ENCODE results near the gene FAM168A.

FAM168A gene

GRCh38 chr11:73469401-73469800 lies 128.5 kb downstream of the FAM168A start:
- Histone ChIP-seq H3K27me3 (ENCODE audit: low read length) (no peaks in the 10 kb centered on the region), H3F3A (ENCODE audit: insufficient read depth) (no peaks in the 10 kb centered on the region), H3K27ac (ENCODE audit: low read depth, low read length) (no peak overlapping the region)

GRCh38 chr11:73468590-73469161 lies 129.2 kb downstream of the FAM168A start:
- no peaks in the 10 kb centered on the region for H3K36me3 ChIP-seq (ENCODE audit: low read length)
- H3K4me2 ChIP-seq (ENCODE audit: low read depth, low read length, poor library complexity, severe bottlenecking): no peak overlapping the region
- H3K9ac ChIP-seq (ENCODE audit: low read length): no peak overlapping the region
- H3F3A ChIP-seq (ENCODE audit: insufficient read depth): no peaks in the 10 kb centered on the region
- no peak overlapping the region for H3K27ac ChIP-seq (ENCODE audit: low read depth, low read length)
- no peak for TF ChIP-seq EZH2phosphoT487 (conservative IDR thresholded peaks at IDR 0.05; ENCODE audit: low read length)
- no peak for TF ChIP-seq CTCF (IDR thresholded peaks at IDR 0.05; ENCODE audit: insufficient read depth, low read length, poor library complexity, severe bottlenecking)
- H3K4me3 ChIP-seq (ENCODE audit: insufficient read depth, low read length, poor library complexity, severe bottlenecking): no peak overlapping the region
- H3K9me2 ChIP-seq (replicated peaks; ENCODE audit: insufficient read depth, low read length): no peaks in the 10 kb centered on the region
- no peaks in the 10 kb centered on the region for H3K27me3 ChIP-seq (ENCODE audit: low read length)
- H3K79me2 ChIP-seq (ENCODE audit: insufficient read depth, low read length): no peaks in the 10 kb centered on the region
- no peak overlapping the region for H2AFZ ChIP-seq (ENCODE audit: low read depth, low read length, severe bottlenecking)
- H3K9me3 ChIP-seq (ENCODE audit: insufficient read depth, low read length): no peaks in the 10 kb centered on the region
- no peaks in the 10 kb centered on the region for H4K20me1 ChIP-seq (ENCODE audit: low read depth, low read length)

More at GRCh38 chr11:73469401-73469800, 128.5 kb downstream of the FAM168A start:
- TF ChIP-seq EZH2phosphoT487 (conservative IDR thresholded peaks at IDR 0.05; ENCODE audit: low read length): no peak
- no peak for TF ChIP-seq CTCF (IDR thresholded peaks at IDR 0.05; ENCODE audit: insufficient read depth, low read length, poor library complexity, severe bottlenecking)
- Histone ChIP-seq H3K4me2 (ENCODE audit: low read depth, low read length, poor library complexity, severe bottlenecking) (no peak overlapping the region), H2AFZ (ENCODE audit: low read depth, low read length, severe bottlenecking) (no peak overlapping the region), H3K79me2 (ENCODE audit: insufficient read depth, low read length) (no peaks in the 10 kb centered on the region), H3K36me3 (ENCODE audit: low read length) (no peaks in the 10 kb centered on the region), H3K9ac (ENCODE audit: low read length) (no peak overlapping the region), H3K4me3 (ENCODE audit: insufficient read depth, low read length, poor library complexity, severe bottlenecking) (no peak overlapping the region), H3K9me3 (ENCODE audit: insufficient read depth, low read length) (no peaks in the 10 kb centered on the region), H3K9me2 (replicated peaks; ENCODE audit: insufficient read depth, low read length) (no peaks in the 10 kb centered on the region), H4K20me1 (ENCODE audit: low read depth, low read length) (no peaks in the 10 kb centered on the region)

- no peaks in the 10 kb centered on the region for H3K36me3 ChIP-seq (ENCODE audit: low read length)
- no peak overlapping the region for H3K4me3 ChIP-seq (ENCODE audit: insufficient read depth, low read length, poor library complexity, severe bottlenecking)
- H3K9ac ChIP-seq (ENCODE audit: low read length): no peak overlapping the region
- no peak overlapping the region for H3K4me2 ChIP-seq (ENCODE audit: low read depth, low read length, poor library complexity, severe bottlenecking)
- H3K27me3 ChIP-seq (ENCODE audit: low read length): no peaks in the 10 kb centered on the region
- no peak overlapping the region for H3K27ac ChIP-seq (ENCODE audit: low read depth, low read length)
- H3K9me3 ChIP-seq (ENCODE audit: insufficient read depth, low read length): no peaks in the 10 kb centered on the region
- H3K79me2 ChIP-seq (ENCODE audit: insufficient read depth, low read length): no peaks in the 10 kb centered on the region
- H2AFZ ChIP-seq (ENCODE audit: low read depth, low read length, severe bottlenecking): no peak overlapping the region
- no peaks in the 10 kb centered on the region for H3K9me2 ChIP-seq (replicated peaks; ENCODE audit: insufficient read depth, low read length)
- no peak for TF ChIP-seq EZH2phosphoT487 (conservative IDR thresholded peaks at IDR 0.05; ENCODE audit: low read length)
- no peak for TF ChIP-seq CTCF (IDR thresholded peaks at IDR 0.05; ENCODE audit: insufficient read depth, low read length, poor library complexity, severe bottlenecking)
- H3F3A ChIP-seq (ENCODE audit: insufficient read depth): no peaks in the 10 kb centered on the region
- H4K20me1 ChIP-seq (ENCODE audit: low read depth, low read length): no peaks in the 10 kb centered on the region
Measured at GRCh38 chr11:73467505-73467904, 130.4 kb downstream of the FAM168A start.
